Spleen (tissue), 11 donors: Measurements from ENCODE around the gene DEPDC1B. TPM values are rescaled to one million over a fixed set of nuclear protein-coding genes. Genes with fewer than 3 reads are reported as not detected.
"Not testable (repeated sequence)": the region's sequence is repeated elsewhere in the genome, so short reads cannot be mapped to it uniquely, and the experiment has no call there.

Experiments
- DNase-seq: peaks from one replicate; pipeline ENCODE4 v3.0.0-alpha.2; 2020
- H3K27ac ChIP-seq, 8 donors: fragments of 200-600 bp; sonication (generic) in 7 of 8; 1 replicate in 4 of 8; 2 replicates in 4 of 8; pipeline versions ENCODE4 v1.5.0 to v1.8.0; 2016 to 2021; ENCODE audit warnings: inconsistent platforms in 4 of 8, mild to moderate bottlenecking in 4 of 8, moderate library complexity in 1 of 8
- H3K27me3 ChIP-seq, 7 donors: fragments of 200-600 bp; sonication (generic) in 6 of 7; replicated peaks in 1 of 7; 1 replicate in 4 of 7; 2 replicates in 3 of 7; pipeline versions ENCODE4 v1.5.0 to v1.8.0; 2016 to 2021; ENCODE audit warnings: inconsistent platforms in 3 of 7, mild to moderate bottlenecking in 1 of 7
- H3K36me3 ChIP-seq, 6 donors: fragments of 200-600 bp; sonication (generic) in 5 of 6; 1 replicate in 4 of 6; 2 replicates in 2 of 6; pipeline versions ENCODE4 v1.5.0 to v1.8.0; 2016 to 2021; ENCODE audit warnings: inconsistent platforms in 2 of 6
- H3K4me1 ChIP-seq, 6 donors: fragments of 200-600 bp; sonication (generic) in 5 of 6; 1 replicate in 3 of 6; 2 replicates in 3 of 6; pipeline versions ENCODE4 v1.5.0 to v1.8.0; 2016 to 2021; ENCODE audit warnings: inconsistent platforms in 3 of 6
- H3K4me3 ChIP-seq, 8 donors: fragments of 200-600 bp; sonication (generic) in 7 of 8; 1 replicate in 4 of 8; 2 replicates in 4 of 8; pipeline versions ENCODE4 v1.5.0 to v1.8.0; 2016 to 2021; ENCODE audit warnings: inconsistent platforms in 4 of 8, mild to moderate bottlenecking in 4 of 8, moderate library complexity in 2 of 8
- H3K9me3 ChIP-seq, 8 donors: fragments of 200-600 bp; sonication (generic) in 7 of 8; 1 replicate in 4 of 8; 2 replicates in 4 of 8; pipeline versions ENCODE4 v1.5.0 to v1.8.0; 2016 to 2021; ENCODE audit warnings: inconsistent platforms in 4 of 8
- CTCF ChIP-seq, 11 experiments: fragments of 200-600 bp in 7 of 11; fragments of 450-650 bp in 4 of 11; sonication (generic) in 4 of 11; IDR thresholded peaks in 8 of 11; conservative IDR thresholded peaks in 3 of 11; 1 replicate in 7 of 11; 2 replicates in 4 of 11; pipeline versions ENCODE4 v1.4.0 to v1.8.0; 2016 to 2021; ENCODE audit warnings: antibody characterized with exemption in 11 of 11, inconsistent platforms in 4 of 11, mild to moderate bottlenecking in 1 of 11
- POLR2A ChIP-seq, 3 donors: fragments of 450-650 bp; IDR thresholded peaks; one replicate each; pipeline ENCODE4 v1.5.1; 2017; ENCODE audit warnings: antibody characterized with exemption in 3 of 3, mild to moderate bottlenecking in 1 of 3
- POLR2AphosphoS5 ChIP-seq, 3 donors: sonication (generic); formaldehyde crosslinking; IDR thresholded peaks; one replicate each; pipeline ENCODE4 v1.5.1; 2017; ENCODE audit warnings: antibody characterized with exemption in 3 of 3
- WGBS, 5 donors: extraction: QIAGEN DNeasy Blood & Tissue Kit in 3 of 5; methylation state at CpG; one replicate each; pipeline versions ENCODE4 v1.1.5 to v1.1.7; 2013 to 2018; 5-methylcytosine and 5-hydroxymethylcytosine counted together
- intact Hi-C: fragments of 100-400 bp; cut with DNase I; formaldehyde crosslinking; loops from one replicate; pipeline ENCODE4 v1.15.0; 2023; ENCODE audit warnings: low total_unique reads
- polyA plus RNA-seq, 3 donors: library from polyadenylated mRNA; stranded (reverse); fragments of 200-250 nt; gene quantifications; one replicate each; pipeline ENCODE4 v1.2.1, GENCODE V29; 2013
- total RNA-seq, 7 donors: library from RNA; depleted of rRNA in 3 of 7; stranded (reverse); fragments of >200 nt in 3 of 7; fragmentation: NEBNext Ultra II Directional in 4 of 7; extraction: Animal tissue kit (Norgen Biotek cat#: 25700) in 4 of 7; gene quantifications; one replicate each; pipeline versions ENCODE4 v1.1.0 to v1.2.1, GENCODE V29; 2016 to 2021
- donor health status: healthy with polysubstance abuse.
- donor health status: DM: no; HTN: no; CAD: no; lungs with moderate emphysema.
- donor health status: DM: no; HTN: no; CAD: no.
- donor health status: Bipolar disorder and iron deficiency.
- donor health status: healthy.
- donor health status: DM: no; HTN: no; CAD: no.
- donor health status: DM: yes; HTN: yes; CAD: no.

The DEPDC1B gene
- total and polyA plus RNA-seq, 10 donors = 0.63 to 5.6 (median 2.4) TPM

GRCh38 chr5:60738933-60739332 lies 39.0 kb upstream of the DEPDC1B start:
- no peak overlapping the region for H3K27ac ChIP-seq
- intact Hi-C loops = no loop called here
- H3K4me1 ChIP-seq = no peaks in the 10 kb centered on the region
- H3K27me3 ChIP-seq = no peaks in the 10 kb centered on the region
- peaks cover 0 to 33% (median 27%) of the 10 kb centered on the region in 8 donors for H3K9me3 ChIP-seq
- TF ChIP-seq POLR2AphosphoS5 (IDR thresholded peaks at IDR 0.05) (no peak), CTCF (IDR thresholded peaks at IDR 0.05 in 8 of 11, conservative IDR thresholded peaks at IDR 0.05 in 3 of 11) (no peak), POLR2A (IDR thresholded peaks at IDR 0.05) (no peak)
- no peaks in the 10 kb centered on the region for H3K36me3 ChIP-seq
- WGBS, 5 donors = 58 to 93% (median 79%) methylated on average over 3 of the region's 3 CpGs
- DNase-seq = no peak
- no peak overlapping the region for H3K4me3 ChIP-seq

- TF ChIP-seq POLR2AphosphoS5 (IDR thresholded peaks at IDR 0.05) (no peak), POLR2A (IDR thresholded peaks at IDR 0.05) (no peak), CTCF (IDR thresholded peaks at IDR 0.05 in 8 of 11, conservative IDR thresholded peaks at IDR 0.05 in 3 of 11) (no peak)
- Histone ChIP-seq H3K27ac (no peak overlapping the region), H3K4me1 (no peaks in the 10 kb centered on the region), H3K4me3 (no peak overlapping the region), H3K9me3 (peaks cover 0 to 33% (median 27%) of the 10 kb centered on the region in 8 donors), H3K36me3 (no peaks in the 10 kb centered on the region), H3K27me3 (no peaks in the 10 kb centered on the region)
- intact Hi-C loops = no loop called here
- WGBS, 5 donors = 76 to 86% (median 78%) methylated on average over 4 of the region's 4 CpGs
- DNase-seq = no peak
Measured at GRCh38 chr5:60738461-60738860, 38.5 kb upstream of the DEPDC1B start.

GRCh38 chr5:60730858-60731257 lies 30.9 kb upstream of the DEPDC1B start:
- intact Hi-C loops, H3K4me1 ChIP-seq, DNase-seq: not testable (repeated sequence)

GRCh38 chr5:60727033-60727679 lies 27.2 kb upstream of the DEPDC1B start:
- no peaks in the 10 kb centered on the region for H3K36me3 ChIP-seq
- no peak overlapping the region for H3K4me3 ChIP-seq
- TF ChIP-seq CTCF (IDR thresholded peaks at IDR 0.05 in 8 of 11, conservative IDR thresholded peaks at IDR 0.05 in 3 of 11) (no peak), POLR2A (IDR thresholded peaks at IDR 0.05) (no peak), POLR2AphosphoS5 (IDR thresholded peaks at IDR 0.05) (no peak)
- WGBS, 5 donors = 88 to 96% (median 89%) methylated on average over 1 of the region's 1 CpG
- DNase-seq = no peak
- H3K27me3 ChIP-seq = peaks cover 0 to 9% (median 0%) of the 10 kb centered on the region in 7 donors
- H3K4me1 ChIP-seq = no peaks in the 10 kb centered on the region
- H3K27ac ChIP-seq = no peak overlapping the region
- intact Hi-C loops = no loop called here
- no peaks in the 10 kb centered on the region for H3K9me3 ChIP-seq

More at GRCh38 chr5:60730858-60731257, 30.9 kb upstream of the DEPDC1B start:
- not testable (repeated sequence) for H3K4me3 ChIP-seq, H3K27ac ChIP-seq, H3K36me3 ChIP-seq, H3K9me3 ChIP-seq, H3K27me3 ChIP-seq
